PC-3 (cell line): ENCODE results near the gene KNCN. TPM values are rescaled to one million over a fixed set of nuclear protein-coding genes. Genes with fewer than 3 reads are reported as not detected.
A peak's percentile ranks its signal among the peaks of the same experiment; 100 is the strongest.

Experiments used
- ATAC-seq: fragments of 200-7000 bp; cut with Tn5 transposase; 2 replicates; pipeline ENCODE4 v1.9.1; 2020; ENCODE audit warnings: mild to moderate bottlenecking, moderate library complexity
- BruUV-seq: library from RNA; stranded (reverse); fragments of 400-500 nt; replicated peaks from 2 replicates; lab custom pipeline; 2021; lab: Mats Ljungman, UMichigan
- CTCF ChIA-PET: fragments of 300-600 bp; sonication (Branson Sonifier 250); formaldehyde crosslinking; loops from one replicate; lab custom pipeline; 2022; ENCODE audit warnings: antibody characterized with exemption; lab: Charles Lee
- POLR2A ChIA-PET: fragments of 300-600 bp; sonication (Branson Sonifier 250); formaldehyde crosslinking; loops from one replicate; lab custom pipeline; 2022; ENCODE audit warnings: antibody characterized with exemption; ENCODE audit not compliant: unreplicated experiment; lab: Charles Lee
- DNase-seq: peaks from one replicate; pipeline ENCODE4 v3.0.0-alpha.2; 2015
- H2AFZ ChIP-seq: fragments of 300-600 bp; sonication (generic); 2 replicates; pipeline ENCODE4 v1.6.0; 2016; ENCODE audit warnings: antibody characterized with exemption, low read length
- H3F3A ChIP-seq: fragments of 300-600 bp; sonication (generic); one replicate; pipeline ENCODE4 v1.6.0; 2017; ENCODE audit warnings: antibody characterized with exemption, low read length, control low read depth, mild to moderate bottlenecking; ENCODE audit not compliant: unreplicated experiment
- H3K27ac ChIP-seq: fragments of 300-600 bp; sonication (generic); 2 replicates; pipeline ENCODE4 v1.5.1; 2016; ENCODE audit warnings: mild to moderate bottlenecking, low read length
- H3K27me3 ChIP-seq: fragments of 300-600 bp; sonication (generic); 2 replicates; pipeline ENCODE4 v1.6.1; 2016; ENCODE audit warnings: low read length, mixed read lengths
- H3K36me3 ChIP-seq: fragments of 300-600 bp; sonication (generic); 2 replicates; pipeline ENCODE4 v1.6.1; 2016; ENCODE audit warnings: low read depth, mixed run types, low read length, mixed read lengths
- H3K4me1 ChIP-seq: fragments of 300-600 bp; sonication (generic); 2 replicates; pipeline ENCODE4 v1.5.1; 2016; ENCODE audit warnings: low read length; ENCODE audit not compliant: insufficient read depth
- H3K4me2 ChIP-seq: fragments of 300-600 bp; sonication (generic); 2 replicates; pipeline ENCODE4 v1.6.0; 2016; ENCODE audit warnings: low read length
- H3K4me3 ChIP-seq: fragments of 300-600 bp; sonication (generic); 2 replicates; pipeline ENCODE4 v1.5.1; 2016; ENCODE audit warnings: mild to moderate bottlenecking, low read length, mixed read lengths
- H3K79me2 ChIP-seq: fragments of 300-600 bp; sonication (generic); 2 replicates; pipeline ENCODE4 v1.6.1; 2017; ENCODE audit warnings: low read length, mixed read lengths
- H3K9ac ChIP-seq: fragments of 300-600 bp; sonication (generic); 2 replicates; pipeline ENCODE4 v1.6.0; 2016; ENCODE audit warnings: mild to moderate bottlenecking, low read length
- H3K9me2 ChIP-seq: fragments of 300-600 bp; sonication (generic); replicated peaks from 2 replicates; pipeline ENCODE4 v1.6.1; 2016; ENCODE audit warnings: mixed run types, low read length, mixed read lengths
- H3K9me3 ChIP-seq: fragments of 300-600 bp; sonication (generic); 2 replicates; pipeline ENCODE4 v1.6.1; 2016; ENCODE audit warnings: low read length, mixed read lengths
- H4K20me1 ChIP-seq: fragments of 300-600 bp; sonication (generic); 2 replicates; pipeline ENCODE4 v1.6.1; 2016; ENCODE audit warnings: low read length, mixed read lengths
- CTCF ChIP-seq: fragments of 300-600 bp; sonication (generic); conservative IDR thresholded peaks from 2 replicates; pipeline ENCODE4 v1.5.1; 2017; ENCODE audit warnings: antibody characterized with exemption, low read depth, mild to moderate bottlenecking, low read length
- EZH2 ChIP-seq: fragments of 300-600 bp; sonication (generic); IDR thresholded peaks from one replicate; pipeline ENCODE4 v1.6.1; 2017; ENCODE audit warnings: antibody characterized with exemption, mild to moderate bottlenecking, low read length; ENCODE audit not compliant: unreplicated experiment
- EZH2phosphoT487 ChIP-seq: fragments of 300-600 bp; sonication (generic); IDR thresholded peaks from 2 replicates; pipeline ENCODE4 v1.6.1; 2018; ENCODE audit warnings: mild to moderate bottlenecking, antibody characterized with exemption, low read length, borderline replicate concordance
- intact Hi-C: fragments of 100-400 bp; cut with micrococcal nuclease; formaldehyde crosslinking; loops from 2 replicates; pipeline ENCODE4 v1.9.0; 2023
- total RNA-seq: library from RNA; depleted of rRNA; stranded (reverse); fragments of >200 nt; gene quantifications from 2 replicates; pipeline ENCODE4 v1.2.3, GENCODE V29; 2014

The KNCN gene
- total RNA-seq, 1 experiment from 2014 or later = not detected

- Histone ChIP-seq H3K4me2 (peak overlapping the region; percentile 72), H3K9me2 (no peaks in the 10 kb centered on the region), H4K20me1 (no peaks in the 10 kb centered on the region), H3K9me3 (no peaks in the 10 kb centered on the region), H3F3A (no peaks in the 10 kb centered on the region), H3K27me3 (no peaks in the 10 kb centered on the region), H3K4me1 (no peaks in the 10 kb centered on the region), H3K4me3 (peak overlapping the region; percentile 52), H2AFZ (peak overlapping the region; percentile 49; the same call in 1 of the 2 replicates), H3K9ac (no peak overlapping the region), H3K79me2 (no peaks in the 10 kb centered on the region), H3K36me3 (no peaks in the 10 kb centered on the region), H3K27ac (no peak overlapping the region)
- no TSS peak for BruUV-seq
- ATAC-seq = peak; percentile 82
- peak; percentile 70 for DNase-seq
- POLR2A ChIA-PET = no interaction called here
- intact Hi-C loops = no loop called here
- TF ChIP-seq EZH2 (no peak), CTCF (peak; percentile 82)
- CTCF ChIA-PET = interaction anchor here (0.5 kb wide), 1 partner anchor 109 kb away, joined by 5 read pairs; no protein-coding TSS in a partner anchor
These were observed 3.7 kb downstream of the KNCN start for GRCh38 chr1:46547481-46548383.

- intact Hi-C loops = no loop called here
- BruUV-seq = no TSS peak
- CTCF ChIA-PET = no interaction called here
These were observed 5.2 kb downstream of the KNCN start for GRCh38 chr1:46546210-46546609.

More at GRCh38 chr1:46546210-46546609, 5.2 kb downstream of the KNCN start:
- Histone ChIP-seq H3K9me2 (no peaks in the 10 kb centered on the region), H3K4me3 (no peak overlapping the region), H3K9me3 (no peaks in the 10 kb centered on the region), H3K27ac (no peak overlapping the region), H2AFZ (no peak overlapping the region), H3K9ac (no peak overlapping the region), H3K36me3 (no peaks in the 10 kb centered on the region), H3F3A (no peaks in the 10 kb centered on the region), H3K4me1 (no peaks in the 10 kb centered on the region), H3K27me3 (no peaks in the 10 kb centered on the region), H3K79me2 (no peaks in the 10 kb centered on the region), H4K20me1 (no peaks in the 10 kb centered on the region), H3K4me2 (no peak overlapping the region)
- DNase-seq (no peak), ATAC-seq (no peak)
- POLR2A ChIA-PET = no interaction called here
- TF ChIP-seq EZH2phosphoT487 (no peak), CTCF (no peak), EZH2 (no peak)
